ENCODE measurements around the gene GPD1.

The GPD1 gene

DNA sequence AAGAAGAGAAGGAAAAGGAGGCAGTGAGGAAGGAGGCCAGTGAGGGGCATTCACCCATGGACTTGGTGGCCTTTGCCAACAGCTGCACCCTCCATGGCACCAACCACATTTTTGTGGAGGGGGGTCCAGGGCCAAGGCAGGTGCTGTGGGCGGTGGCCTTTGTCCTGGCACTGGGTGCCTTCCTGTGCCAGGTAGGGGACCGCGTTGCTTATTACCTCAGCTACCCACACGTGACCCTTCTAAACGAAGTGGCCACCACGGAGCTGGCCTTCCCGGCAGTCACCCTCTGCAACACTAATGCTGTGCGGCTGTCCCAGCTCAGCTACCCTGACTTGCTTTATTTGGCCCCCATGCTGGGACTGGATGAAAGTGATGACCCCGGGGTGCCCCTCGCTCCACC, 30.1 kb upstream of the GPD1 start:
- Histone ChIP-seq H3K4me1 (ENCODE audit: insufficient read depth, low read length, poor library complexity, severe bottlenecking) (peaks cover 5% of the 10 kb centered on the region), H3K9me2 (replicated peaks; ENCODE audit: low read depth, low read length) (no peaks in the 10 kb centered on the region), H3K27me3 (ENCODE audit: insufficient read depth, low read length, poor library complexity, severe bottlenecking) (no peaks in the 10 kb centered on the region), H3K9me3 (ENCODE audit: insufficient read depth, low read depth, low read length) (no peaks in the 10 kb centered on the region), H3K4me2 (ENCODE audit: low read depth, low read length, poor library complexity, severe bottlenecking) (no peak overlapping the region), H2AFZ (ENCODE audit: low read length) (no peak overlapping the region), H3F3A (ENCODE audit: low read depth) (no peaks in the 10 kb centered on the region), H3K79me2 (ENCODE audit: insufficient read depth, low read length) (no peaks in the 10 kb centered on the region), H4K20me1 (ENCODE audit: insufficient read depth, low read length, poor library complexity, severe bottlenecking) (no peaks in the 10 kb centered on the region), H3K9ac (ENCODE audit: low read depth, low read length, poor library complexity, severe bottlenecking) (no peak overlapping the region), H3K36me3 (ENCODE audit: insufficient read depth, low read length) (no peaks in the 10 kb centered on the region), H3K4me3 (ENCODE audit: low read length, poor library complexity, severe bottlenecking) (no peak overlapping the region)
- TF ChIP-seq, protein P1, sequence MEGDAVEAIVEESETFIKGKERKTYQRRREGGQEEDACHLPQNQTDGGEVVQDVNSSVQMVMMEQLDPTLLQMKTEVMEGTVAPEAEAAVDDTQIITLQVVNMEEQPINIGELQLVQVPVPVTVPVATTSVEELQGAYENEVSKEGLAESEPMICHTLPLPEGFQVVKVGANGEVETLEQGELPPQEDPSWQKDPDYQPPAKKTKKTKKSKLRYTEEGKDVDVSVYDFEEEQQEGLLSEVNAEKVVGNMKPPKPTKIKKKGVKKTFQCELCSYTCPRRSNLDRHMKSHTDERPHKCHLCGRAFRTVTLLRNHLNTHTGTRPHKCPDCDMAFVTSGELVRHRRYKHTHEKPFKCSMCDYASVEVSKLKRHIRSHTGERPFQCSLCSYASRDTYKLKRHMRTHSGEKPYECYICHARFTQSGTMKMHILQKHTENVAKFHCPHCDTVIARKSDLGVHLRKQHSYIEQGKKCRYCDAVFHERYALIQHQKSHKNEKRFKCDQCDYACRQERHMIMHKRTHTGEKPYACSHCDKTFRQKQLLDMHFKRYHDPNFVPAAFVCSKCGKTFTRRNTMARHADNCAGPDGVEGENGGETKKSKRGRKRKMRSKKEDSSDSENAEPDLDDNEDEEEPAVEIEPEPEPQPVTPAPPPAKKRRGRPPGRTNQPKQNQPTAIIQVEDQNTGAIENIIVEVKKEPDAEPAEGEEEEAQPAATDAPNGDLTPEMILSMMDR (conservative IDR thresholded peaks at IDR 0.05; ENCODE audit: low read length), result no peak
- TF ChIP-seq EZH2phosphoT487 (IDR thresholded peaks at IDR 0.05; ENCODE audit: borderline replicate concordance), result no peak

DNA sequence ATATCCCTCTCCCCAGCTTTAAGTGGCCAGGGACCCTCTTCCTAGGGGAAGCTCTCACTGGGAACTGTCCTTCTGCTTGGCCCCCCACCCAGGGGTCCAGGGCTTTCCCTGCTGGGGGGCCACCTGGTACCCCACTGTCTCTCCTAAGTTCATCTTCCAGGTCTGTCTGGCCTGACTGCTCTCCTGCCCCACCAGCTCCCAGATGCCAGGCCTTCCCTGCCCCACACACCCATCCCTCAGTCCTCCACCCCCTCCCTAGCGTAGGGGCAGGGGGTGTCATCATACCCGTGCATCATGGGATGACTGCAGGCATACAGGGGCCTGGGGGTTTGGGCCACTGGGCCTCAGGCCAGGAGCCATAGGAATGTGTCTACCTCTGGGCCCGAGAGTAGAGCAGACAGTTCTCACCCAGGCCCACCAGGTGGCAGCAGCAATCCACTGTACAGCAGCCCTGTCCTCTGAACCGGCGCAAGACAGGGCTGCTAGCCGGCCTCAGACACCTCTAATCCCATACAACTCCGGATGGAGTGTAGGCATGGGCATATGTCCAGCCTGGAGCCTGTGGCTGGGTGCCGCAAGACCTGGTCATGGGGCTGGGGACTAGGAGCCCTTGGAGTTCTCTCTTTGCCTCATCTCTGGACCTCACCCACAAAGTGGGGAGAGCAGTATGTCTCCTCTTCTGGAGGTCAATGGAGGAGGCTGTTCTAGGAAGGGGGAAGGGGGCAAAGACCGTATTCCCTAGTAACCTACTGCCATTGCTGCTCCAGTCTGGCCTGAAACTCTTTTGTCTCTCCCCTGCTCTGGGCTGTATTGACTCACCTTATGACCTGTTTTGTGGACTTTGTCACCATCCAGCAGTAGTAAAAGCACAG, 28.6 kb upstream of the GPD1 start:
- no peaks in the 10 kb centered on the region for H3K9me2 ChIP-seq (replicated peaks; ENCODE audit: low read depth, low read length)
- H3F3A ChIP-seq (ENCODE audit: low read depth), result no peaks in the 10 kb centered on the region
- no peaks in the 10 kb centered on the region for H3K36me3 ChIP-seq (ENCODE audit: insufficient read depth, low read length)
- peaks cover 5% of the 10 kb centered on the region for H3K4me1 ChIP-seq (ENCODE audit: insufficient read depth, low read length, poor library complexity, severe bottlenecking)
- no peak overlapping the region for H3K4me2 ChIP-seq (ENCODE audit: low read depth, low read length, poor library complexity, severe bottlenecking)
- no peak overlapping the region for H3K9ac ChIP-seq (ENCODE audit: low read depth, low read length, poor library complexity, severe bottlenecking)
- no peaks in the 10 kb centered on the region for H4K20me1 ChIP-seq (ENCODE audit: insufficient read depth, low read length, poor library complexity, severe bottlenecking)
- TF ChIP-seq EZH2phosphoT487 (IDR thresholded peaks at IDR 0.05; ENCODE audit: borderline replicate concordance), result no peak
- TF ChIP-seq, protein P1 (conservative IDR thresholded peaks at IDR 0.05; ENCODE audit: low read length), result peak; percentile 86
- H2AFZ ChIP-seq (ENCODE audit: low read length), result no peak overlapping the region
- no peaks in the 10 kb centered on the region for H3K27me3 ChIP-seq (ENCODE audit: insufficient read depth, low read length, poor library complexity, severe bottlenecking)
- no peaks in the 10 kb centered on the region for H3K79me2 ChIP-seq (ENCODE audit: insufficient read depth, low read length)
- no peak overlapping the region for H3K4me3 ChIP-seq (ENCODE audit: low read length, poor library complexity, severe bottlenecking)
- no peaks in the 10 kb centered on the region for H3K9me3 ChIP-seq (ENCODE audit: insufficient read depth, low read depth, low read length)

DNA sequence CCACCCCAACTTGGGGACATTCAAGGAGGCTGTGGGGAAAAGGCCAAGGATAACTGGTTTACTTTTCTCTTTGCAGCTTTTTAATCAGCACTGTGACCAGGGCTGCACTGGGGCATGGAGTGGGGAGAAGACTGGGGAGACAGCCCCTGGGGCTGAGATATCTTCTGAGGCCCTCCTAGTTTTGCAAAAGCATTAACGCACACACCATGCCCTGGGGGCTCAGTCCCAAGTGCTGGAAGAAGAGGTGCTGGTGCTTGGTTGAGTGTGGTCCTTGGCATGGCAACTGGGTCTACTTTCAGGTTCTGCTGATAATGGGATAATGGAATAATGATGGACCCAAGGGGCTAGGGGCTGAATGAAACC, 28.0 kb upstream of the GPD1 start:
- Histone ChIP-seq H3K9me2 (replicated peaks; ENCODE audit: low read depth, low read length) (no peaks in the 10 kb centered on the region), H3K4me3 (ENCODE audit: low read length, poor library complexity, severe bottlenecking) (no peak overlapping the region), H3F3A (ENCODE audit: low read depth) (no peaks in the 10 kb centered on the region), H3K9me3 (ENCODE audit: insufficient read depth, low read depth, low read length) (no peaks in the 10 kb centered on the region), H3K4me2 (ENCODE audit: low read depth, low read length, poor library complexity, severe bottlenecking) (no peak overlapping the region), H2AFZ (ENCODE audit: low read length) (no peak overlapping the region), H4K20me1 (ENCODE audit: insufficient read depth, low read length, poor library complexity, severe bottlenecking) (no peaks in the 10 kb centered on the region), H3K79me2 (ENCODE audit: insufficient read depth, low read length) (no peaks in the 10 kb centered on the region), H3K36me3 (ENCODE audit: insufficient read depth, low read length) (no peaks in the 10 kb centered on the region), H3K4me1 (ENCODE audit: insufficient read depth, low read length, poor library complexity, severe bottlenecking) (peaks cover 2% of the 10 kb centered on the region), H3K9ac (ENCODE audit: low read depth, low read length, poor library complexity, severe bottlenecking) (no peak overlapping the region), H3K27me3 (ENCODE audit: insufficient read depth, low read length, poor library complexity, severe bottlenecking) (no peaks in the 10 kb centered on the region)
- TF ChIP-seq, protein P1 (conservative IDR thresholded peaks at IDR 0.05; ENCODE audit: low read length), result no peak
- TF ChIP-seq EZH2phosphoT487 (IDR thresholded peaks at IDR 0.05; ENCODE audit: borderline replicate concordance), result no peak

All from Loucy (cell line).